Colonic mucosa (tissue), 4 donors: ENCODE measurements around the gene CEP170B. TPM values are rescaled to one million over a fixed set of nuclear protein-coding genes. Genes with fewer than 3 reads are reported as not detected.
"Not testable (repeated sequence)": the region's sequence is repeated elsewhere in the genome, so short reads cannot be mapped to it uniquely, and the experiment has no call there.

Source experiments
- DNase-seq: peaks from one replicate; pipeline ENCODE4 v3.0.0-alpha.2; 2020
- H3K27ac ChIP-seq: fragments of 200-600 bp; one replicate; pipeline ENCODE4 v1.8.0; 2021
- H3K27me3 ChIP-seq: fragments of 200-600 bp; one replicate; pipeline ENCODE4 v1.8.0; 2021
- H3K36me3 ChIP-seq: fragments of 200-600 bp; one replicate; pipeline ENCODE4 v1.8.0; 2021
- H3K4me1 ChIP-seq: fragments of 200-600 bp; one replicate; pipeline ENCODE4 v1.8.0; 2021; ENCODE audit warnings: mild to moderate bottlenecking
- H3K4me3 ChIP-seq: fragments of 200-600 bp; one replicate; pipeline ENCODE4 v1.8.0; 2021
- H3K9ac ChIP-seq, 2 donors: one replicate each; pipeline ENCODE4 v1.7.0; 2013; ENCODE audit warnings: control low read depth in 2 of 2, low read depth in 2 of 2, low read length in 2 of 2
- H3K9me3 ChIP-seq: fragments of 200-600 bp; one replicate; pipeline ENCODE4 v1.8.0; 2021
- intact Hi-C: fragments of 100-400 bp; cut with DNase I; formaldehyde crosslinking; loops from one replicate; pipeline ENCODE4 v1.14.1; 2022
- total RNA-seq, 2 donors: library from RNA; stranded (reverse); fragmentation: NEBNext Ultra II Directional in 1 of 2; extraction: Animal tissue kit (Norgen Biotek cat#: 25700) in 1 of 2; gene quantifications; one replicate each; pipeline ENCODE4 v1.2.1, GENCODE V29; 2021
- donor health status: healthy.
- donor health status: DM: no; HTN: no; CAD: no.
- donor health status: DM: no; HTN: no; CAD: no.

The CEP170B gene
- total RNA-seq, 2 donors from 2014 or later: 57.2 to 110 TPM

DNA sequence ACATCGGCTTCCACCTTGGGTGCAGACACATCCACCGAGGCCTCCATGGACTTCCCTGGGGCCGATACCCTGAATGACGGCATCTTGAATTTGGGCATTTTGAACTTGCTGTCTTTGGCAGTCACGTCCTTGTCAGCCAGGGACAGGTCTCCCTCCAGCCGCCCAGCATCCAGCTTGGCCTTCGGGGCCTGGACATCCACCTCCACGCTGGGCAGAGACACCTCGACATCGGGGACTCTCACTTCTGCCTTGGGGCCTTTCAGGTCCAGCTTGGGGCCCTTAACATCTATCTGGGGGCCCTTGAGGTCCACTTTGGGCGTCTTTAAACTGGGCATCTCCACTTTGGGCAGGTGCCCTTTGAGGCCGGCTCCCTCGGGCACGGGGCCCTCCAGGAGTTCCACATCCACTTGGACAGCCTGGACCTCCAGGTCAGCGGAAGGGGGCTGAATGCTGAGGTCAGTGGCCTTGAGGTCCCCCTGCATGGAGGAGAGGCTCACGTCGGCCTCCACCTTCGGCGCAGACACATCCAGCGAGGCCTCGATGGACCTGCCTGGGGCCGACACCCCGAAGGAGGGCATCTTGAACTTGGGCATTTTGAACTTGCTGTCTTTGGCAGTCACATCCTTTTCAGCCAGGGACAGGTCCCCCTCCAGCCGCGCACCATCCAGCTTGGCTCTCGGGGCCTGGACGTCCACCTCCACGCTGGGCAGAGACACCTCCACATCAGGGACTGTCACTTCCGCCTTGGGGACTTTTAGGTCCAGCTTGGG lies 79.6 kb downstream of the CEP170B start:
- intact Hi-C loops, H3K27me3 ChIP-seq, H3K9me3 ChIP-seq, H3K27ac ChIP-seq, H3K4me1 ChIP-seq, H3K4me3 ChIP-seq, H3K36me3 ChIP-seq, DNase-seq, H3K9ac ChIP-seq: not testable (repeated sequence)

- H3K36me3 ChIP-seq, DNase-seq, H3K4me3 ChIP-seq, H3K4me1 ChIP-seq, H3K9me3 ChIP-seq, H3K27ac ChIP-seq, H3K9ac ChIP-seq, H3K27me3 ChIP-seq, intact Hi-C loops: not testable (repeated sequence)
Observed at GRCh38 chr14:104945266-104945665, 80.2 kb downstream of the CEP170B start.

Other genes with a start within 250 kb of the CEP170B start
- 100 to 1,000 TPM; 162 to 264 TPM for gene INF2, start 175.7 kb upstream of the CEP170B start, total RNA-seq
- 1 to 10 TPM; 3.5 to 4.0 TPM for gene ADSS1, start 141.0 kb upstream of the CEP170B start, total RNA-seq
- gene SIVA1, start 112.1 kb upstream of the CEP170B start, total RNA-seq: 100 to 1,000 TPM in 1 of 2 donors, 10 to 100 TPM in 1; 58.8 to 153 TPM
- 100 to 1,000 TPM; 117 to 181 TPM for gene AKT1, start 69.5 kb upstream of the CEP170B start, total RNA-seq
- gene ZBTB42, start 64.2 kb upstream of the CEP170B start, total RNA-seq: 1 to 10 TPM; 6.6 to 7.0 TPM
- 1 to 10 TPM in 1 of 2 donors, not detected in 1; 1.2 TPM for gene PLD4, start 59.6 kb downstream of the CEP170B start, total RNA-seq
- 10 to 100 TPM in 1 of 2 donors, 1 to 10 TPM in 1; 5.1 to 21.5 TPM for gene AHNAK2, start 113.1 kb downstream of the CEP170B start, total RNA-seq
- 1 to 10 TPM; 3.8 TPM for gene CLBA1, start 120.5 kb downstream of the CEP170B start, total RNA-seq
- gene CDCA4, start 155.8 kb downstream of the CEP170B start, total RNA-seq: 10 to 100 TPM in 1 of 2 donors, 1 to 10 TPM in 1; 8.3 to 16.3 TPM
- gene GPR132, start 200.2 kb downstream of the CEP170B start, total RNA-seq: 1 to 10 TPM; 1.0 TPM